B cell (primary cell): ENCODE measurements around the gene SPECC1. TPM values are rescaled to one million over a fixed set of nuclear protein-coding genes. Genes with fewer than 3 reads are reported as not detected.

Experiments
- ATAC-seq: fragments of 200-7000 bp; cut with Tn5 transposase; one replicate; pipeline ENCODE4 v1.10.0; 2021; ENCODE audit warnings: low read depth, mild to moderate bottlenecking, moderate number of reproducible peaks, moderate library complexity
- CTCF ChIA-PET: fragments of 350-600 bp; sonication (Branson Sonifier 250); formaldehyde crosslinking; loops from one replicate; lab custom pipeline; 2021; ENCODE audit warnings: antibody characterized with exemption, inconsistent platforms; lab: Charles Lee
- POLR2A ChIA-PET: fragments of 350-600 bp; sonication (Branson Sonifier 250); formaldehyde crosslinking; loops from one replicate; lab custom pipeline; 2021; ENCODE audit warnings: antibody characterized with exemption; lab: Charles Lee
- DNase-seq: peaks from one replicate; pipeline ENCODE4 v3.0.0; 2013
- H2AFZ ChIP-seq: 2 replicates; pipeline ENCODE4 v1.6.1; 2012; ENCODE audit warnings: mild to moderate bottlenecking, low read depth, low read length; ENCODE audit not compliant: insufficient read depth, poor library complexity, severe bottlenecking
- H3K27ac ChIP-seq, 2 donors: 1 replicate in 1 of 2; 2 replicates in 1 of 2; pipeline ENCODE4 v1.5.1; 2012 to 2013; ENCODE audit warnings: low read length in 2 of 2, mild to moderate bottlenecking in 2 of 2, moderate library complexity in 1 of 2
- H3K27me3 ChIP-seq, 4 experiments: fragments of 200-600 bp in 1 of 4; sonication (generic) in 1 of 4; replicated peaks in 1 of 4; 1 replicate in 2 of 4; 2 replicates in 2 of 4; pipeline versions ENCODE4 v1.6.1 to v1.7.0; 2013 to 2016; ENCODE audit warnings: low read length in 3 of 4, mild to moderate bottlenecking in 2 of 4, mixed read lengths in 1 of 4, moderate library complexity in 1 of 4; ENCODE audit not compliant: insufficient read depth in 4 of 4, control insufficient read depth in 3 of 4; ENCODE audit errors: control extremely low read depth in 1 of 4
- H3K36me3 ChIP-seq, 2 experiments: replicated peaks in 1 of 2; 1 replicate in 1 of 2; 2 replicates in 1 of 2; pipeline versions ENCODE4 v1.6.1 to v1.7.1; 2013; ENCODE audit warnings: low read length in 1 of 2; ENCODE audit not compliant: insufficient read depth in 2 of 2, control insufficient read depth in 1 of 2; ENCODE audit errors: control extremely low read depth in 1 of 2, extremely low read depth in 1 of 2
- H3K4me1 ChIP-seq, 2 donors: fragments of 200-600 bp in 1 of 2; sonication (generic) in 1 of 2; 1 replicate in 1 of 2; 2 replicates in 1 of 2; pipeline versions ENCODE4 v1.5.1 to v1.6.1; 2013 to 2017; ENCODE audit warnings: low read length in 2 of 2; ENCODE audit not compliant: control insufficient read depth in 2 of 2, insufficient read depth in 2 of 2
- H3K4me2 ChIP-seq: replicated peaks from 2 replicates; pipeline ENCODE3; 2012; ENCODE audit warnings: mild to moderate bottlenecking, low read depth, low read length; ENCODE audit not compliant: poor library complexity, severe bottlenecking
- H3K4me3 ChIP-seq, 5 experiments: fragments of 200-600 bp in 1 of 5; sonication (generic) in 1 of 5; 1 replicate in 3 of 5; 2 replicates in 2 of 5; pipeline versions ENCODE4 v1.5.1 to v1.7.0; 2011 to 2016; ENCODE audit warnings: low read length in 4 of 5, mild to moderate bottlenecking in 4 of 5, low read depth in 2 of 5, control low read depth in 1 of 5, moderate library complexity in 1 of 5; ENCODE audit not compliant: insufficient read depth in 1 of 5; ENCODE audit errors: control extremely low read depth in 1 of 5, extremely low read depth in 1 of 5
- H3K79me2 ChIP-seq: fragments of 200-600 bp; sonication (generic); one replicate; pipeline ENCODE4 v1.6.0; 2016; ENCODE audit warnings: low read length; ENCODE audit not compliant: control insufficient read depth, insufficient read depth
- H3K9ac ChIP-seq: fragments of 200-600 bp; sonication (generic); 2 replicates; pipeline ENCODE4 v1.6.1; 2017; ENCODE audit warnings: mild to moderate bottlenecking, low read length, moderate library complexity
- H3K9me3 ChIP-seq, 3 donors: one replicate each; pipeline versions ENCODE4 v1.6.1 to v1.7.1; 2013; ENCODE audit warnings: low read length in 2 of 3; ENCODE audit not compliant: control insufficient read depth in 2 of 3, insufficient read depth in 1 of 3; ENCODE audit errors: control extremely low read depth in 1 of 3
- H4K20me1 ChIP-seq: 2 replicates; pipeline ENCODE4 v1.6.0; 2012; ENCODE audit warnings: mild to moderate bottlenecking, low read length; ENCODE audit not compliant: insufficient read depth, control insufficient read depth, poor library complexity, severe bottlenecking
- H3K27ac Mint-ChIP-seq: one replicate; pipeline ENCODE4 v1.8.0; 2021; ENCODE audit warnings: mixed read lengths
- H3K27me3 Mint-ChIP-seq: one replicate; pipeline ENCODE4 v1.8.0; 2021; ENCODE audit warnings: mixed read lengths
- H3K4me1 Mint-ChIP-seq: one replicate; pipeline ENCODE4 v1.8.0; 2021; ENCODE audit warnings: mixed read lengths
- H3K4me3 Mint-ChIP-seq: one replicate; pipeline ENCODE4 v1.8.0; 2021; ENCODE audit warnings: mixed read lengths
- H3K9me3 Mint-ChIP-seq: one replicate; pipeline ENCODE4 v1.8.0; 2022; ENCODE audit warnings: mixed read lengths; ENCODE audit not compliant: insufficient read depth
- CTCF ChIP-seq: fragments of 200-600 bp; IDR thresholded peaks from one replicate; pipeline ENCODE4 v1.8.0; 2022; ENCODE audit warnings: antibody characterized with exemption, mild to moderate bottlenecking
- EZH2 ChIP-seq: IDR thresholded peaks from 2 replicates; pipeline ENCODE4 v1.6.1; 2012; ENCODE audit warnings: borderline replicate concordance, low read depth, mild to moderate bottlenecking, moderate library complexity, low read length; ENCODE audit not compliant: insufficient read depth, poor library complexity, severe bottlenecking
- WGBS: methylation state at CpG from one replicate; pipeline ENCODE4 v1.1.5; 2013; ENCODE audit warnings: missing lambda C conversion rate; ENCODE audit not compliant: insufficient coverage; 5-methylcytosine and 5-hydroxymethylcytosine counted together
- intact Hi-C: fragments of 100-400 bp; cut with micrococcal nuclease; formaldehyde crosslinking; loops from one replicate; pipeline ENCODE4 v1.10.0; 2022
- polyA plus RNA-seq: library from polyadenylated mRNA; depleted of rRNA; stranded (reverse); fragments of >200 nt; gene quantifications from 2 replicates; pipeline ENCODE4 v1.2.3, GENCODE V29; 2012
- total RNA-seq, 2 donors: library from RNA; stranded (reverse); fragments of 120-200 nt in 1 of 2; gene quantifications; 1 replicate in 1 of 2; 2 replicates in 1 of 2; pipeline versions ENCODE4 v1.2.3 to v1.2.4, GENCODE V29; 2013 to 2022

SPECC1 gene
- total and polyA plus RNA-seq, 2 donors (not counting 1 experiment from before 2014, with no cell fraction given), result 4.6 to 7.4 TPM

GRCh38 chr17:20263595-20263994 is 254.4 kb downstream of the SPECC1 start:
- Histone ChIP-seq H3K9ac (no peak overlapping the region), H3K36me3 (no peaks in the 10 kb centered on the region), H3K9me3 (no peaks in the 10 kb centered on the region), H3K27me3 (no peaks in the 10 kb centered on the region), H3K4me2 (no peak overlapping the region), H2AFZ (no peak overlapping the region), H3K27ac (no peak overlapping the region), H3K79me2 (no peaks in the 10 kb centered on the region), H4K20me1 (no peaks in the 10 kb centered on the region), H3K4me1 (no peaks in the 10 kb centered on the region), H3K4me3 (no peak overlapping the region)
- ChIA-PET CTCF (no interaction called here), POLR2A (no interaction called here)
- DNase-seq, result no peak
- Mint-ChIP-seq H3K27ac (no peak overlapping the region), H3K27me3 (no peaks in the 10 kb centered on the region), H3K4me1 (no peaks in the 10 kb centered on the region), H3K9me3 (peaks cover under 1% of the 10 kb centered on the region), H3K4me3 (no peak overlapping the region)
- 94% methylated on average over 3 of the region's 5 CpGs for WGBS
- TF ChIP-seq EZH2 (no peak), CTCF (no peak)
- intact Hi-C loops, result no loop called here
- no peak for ATAC-seq

DNA sequence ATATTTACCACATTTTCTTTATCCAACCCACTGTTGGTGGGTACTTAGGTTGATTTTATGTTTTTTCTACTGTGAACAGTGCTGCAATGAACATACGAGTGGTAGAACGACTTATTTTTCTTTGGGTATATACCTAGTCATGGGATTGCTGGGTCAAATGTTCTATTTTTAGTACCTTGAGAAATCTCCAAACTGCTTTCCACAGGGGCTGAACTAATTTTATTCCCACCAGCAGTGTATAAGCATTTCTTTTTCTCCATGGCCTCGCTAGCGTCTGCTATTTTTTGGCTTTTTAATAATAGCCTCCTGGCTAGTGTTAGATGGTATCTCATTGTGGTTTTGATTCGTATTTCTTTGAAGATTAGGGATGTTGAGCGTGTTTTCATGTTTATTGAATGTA is 255.8 kb downstream of the SPECC1 start:
- no peaks in the 10 kb centered on the region for H3K4me1 ChIP-seq
- no peaks in the 10 kb centered on the region for H3K36me3 ChIP-seq
- no peaks in the 10 kb centered on the region for H4K20me1 ChIP-seq
- Mint-ChIP-seq H3K27ac (no peak overlapping the region), H3K27me3 (no peaks in the 10 kb centered on the region), H3K4me1 (no peaks in the 10 kb centered on the region), H3K4me3 (no peak overlapping the region), H3K9me3 (no peaks in the 10 kb centered on the region)
- POLR2A ChIA-PET, result no interaction called here
- H3K27me3 ChIP-seq, result no peaks in the 10 kb centered on the region
- no peak overlapping the region for H3K4me3 ChIP-seq
- no peaks in the 10 kb centered on the region for H3K79me2 ChIP-seq
- ATAC-seq, result no peak
- no peak overlapping the region for H3K27ac ChIP-seq
- CTCF ChIA-PET, result no interaction called here
- no peak overlapping the region for H2AFZ ChIP-seq
- no peak for TF ChIP-seq CTCF
- no peak for TF ChIP-seq EZH2
- H3K9me3 ChIP-seq, result no peaks in the 10 kb centered on the region
- H3K9ac ChIP-seq, result no peak overlapping the region
- no peak for DNase-seq
- intact Hi-C loops, result no loop called here
- H3K4me2 ChIP-seq, result no peak overlapping the region
- 100% methylated on average over 1 of the region's 6 CpGs for WGBS
